ENCODE results near the gene EXT2.

DNA sequence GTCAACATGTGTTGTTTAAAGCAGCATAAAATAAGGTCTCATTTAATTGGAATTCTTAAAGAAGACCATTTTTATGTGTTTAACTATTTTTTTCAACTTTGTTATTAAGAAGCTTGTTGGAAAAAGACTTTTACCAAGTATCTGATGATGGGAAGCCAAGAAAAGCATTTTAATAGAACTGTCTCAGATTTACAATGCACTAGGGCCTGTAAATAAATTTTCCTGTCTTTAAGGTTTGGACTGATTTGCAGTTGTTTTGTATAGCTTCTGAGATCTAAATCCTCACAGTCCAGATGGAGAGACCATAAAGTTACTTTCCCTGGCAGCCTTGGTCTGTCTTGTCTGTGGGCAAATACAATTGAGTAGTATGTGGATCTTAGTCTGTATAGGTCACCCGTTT is 41.6 kb downstream of the EXT2 start:
- TF ChIP-seq, protein P1, sequence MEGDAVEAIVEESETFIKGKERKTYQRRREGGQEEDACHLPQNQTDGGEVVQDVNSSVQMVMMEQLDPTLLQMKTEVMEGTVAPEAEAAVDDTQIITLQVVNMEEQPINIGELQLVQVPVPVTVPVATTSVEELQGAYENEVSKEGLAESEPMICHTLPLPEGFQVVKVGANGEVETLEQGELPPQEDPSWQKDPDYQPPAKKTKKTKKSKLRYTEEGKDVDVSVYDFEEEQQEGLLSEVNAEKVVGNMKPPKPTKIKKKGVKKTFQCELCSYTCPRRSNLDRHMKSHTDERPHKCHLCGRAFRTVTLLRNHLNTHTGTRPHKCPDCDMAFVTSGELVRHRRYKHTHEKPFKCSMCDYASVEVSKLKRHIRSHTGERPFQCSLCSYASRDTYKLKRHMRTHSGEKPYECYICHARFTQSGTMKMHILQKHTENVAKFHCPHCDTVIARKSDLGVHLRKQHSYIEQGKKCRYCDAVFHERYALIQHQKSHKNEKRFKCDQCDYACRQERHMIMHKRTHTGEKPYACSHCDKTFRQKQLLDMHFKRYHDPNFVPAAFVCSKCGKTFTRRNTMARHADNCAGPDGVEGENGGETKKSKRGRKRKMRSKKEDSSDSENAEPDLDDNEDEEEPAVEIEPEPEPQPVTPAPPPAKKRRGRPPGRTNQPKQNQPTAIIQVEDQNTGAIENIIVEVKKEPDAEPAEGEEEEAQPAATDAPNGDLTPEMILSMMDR (IDR thresholded peaks at IDR 0.05; ENCODE audit: low read length), result no peak
- TF ChIP-seq EZH2 (optimal IDR thresholded peaks at IDR 0.05; ENCODE audit: low read depth, low read length), result no peak

Data from MM.1S (cell line).